Natural killer cell (primary cell): ENCODE results near the gene C10orf71. TPM values are rescaled to one million over a fixed set of nuclear protein-coding genes. Genes with fewer than 3 reads are reported as not detected.
A peak's percentile ranks its signal among the peaks of the same experiment; 100 is the strongest.

Source experiments
- ATAC-seq, 3 donors: fragments of 150-1000 bp in 2 of 3; fragments of 200-7000 bp in 1 of 3; cut with Tn5 transposase; 1 replicate in 1 of 3; 2 replicates in 2 of 3; pipeline ENCODE4 v1.10.0; 2021; ENCODE audit warnings: mild to moderate bottlenecking in 2 of 3, moderate library complexity in 2 of 3
- DNase-seq, 2 donors: peaks; one replicate each; pipeline versions ENCODE4 v3.0.0 to v3.0.0-alpha.2; 2013 to 2021; ENCODE audit warnings: mixed read lengths in 1 of 2
- H3K27ac ChIP-seq: one replicate; pipeline ENCODE4 v1.5.1; 2013; ENCODE audit warnings: mild to moderate bottlenecking, low read length
- H3K27me3 ChIP-seq: one replicate; pipeline ENCODE4 v1.6.1; 2013; ENCODE audit warnings: low read length; ENCODE audit not compliant: control insufficient read depth, insufficient read depth
- H3K36me3 ChIP-seq: one replicate; pipeline ENCODE4 v1.6.1; 2013; ENCODE audit warnings: low read length; ENCODE audit not compliant: control insufficient read depth, insufficient read depth
- H3K4me1 ChIP-seq: one replicate; pipeline ENCODE4 v1.6.1; 2013; ENCODE audit warnings: low read length; ENCODE audit not compliant: control insufficient read depth, insufficient read depth
- H3K4me3 ChIP-seq: one replicate; pipeline ENCODE4 v1.5.1; 2013; ENCODE audit warnings: low read length
- H3K9me3 ChIP-seq: one replicate; pipeline ENCODE4 v1.6.1; 2013; ENCODE audit warnings: low read length; ENCODE audit not compliant: control insufficient read depth, insufficient read depth
- H3K27ac Mint-ChIP-seq, 2 donors: one replicate each; pipeline ENCODE4 v1.8.0; 2022; ENCODE audit warnings: mild to moderate bottlenecking in 2 of 2, mixed read lengths in 2 of 2, moderate library complexity in 1 of 2
- H3K27me3 Mint-ChIP-seq, 2 donors: one replicate each; pipeline ENCODE4 v1.8.0; 2022; ENCODE audit warnings: low read depth in 2 of 2, mixed read lengths in 2 of 2
- H3K36me3 Mint-ChIP-seq: one replicate; pipeline ENCODE4 v1.8.0; 2022; ENCODE audit warnings: mixed read lengths
- H3K4me1 Mint-ChIP-seq, 2 donors: one replicate each; pipeline ENCODE4 v1.8.0; 2022; ENCODE audit warnings: mixed read lengths in 2 of 2
- H3K4me3 Mint-ChIP-seq: one replicate; pipeline ENCODE4 v1.8.0; 2022; ENCODE audit warnings: mild to moderate bottlenecking, moderate library complexity, mixed read lengths
- H3K9me3 Mint-ChIP-seq, 2 donors: one replicate each; pipeline ENCODE4 v1.8.0; 2022; ENCODE audit warnings: mixed read lengths in 2 of 2
- CTCF ChIP-seq: fragments of 200-600 bp; IDR thresholded peaks from one replicate; pipeline ENCODE4 v1.8.0; 2022; ENCODE audit warnings: antibody characterized with exemption
- WGBS: methylation state at CpG from one replicate; pipeline ENCODE4 v1.1.7; 2013; ENCODE audit warnings: missing lambda C conversion rate; ENCODE audit not compliant: insufficient coverage; 5-methylcytosine and 5-hydroxymethylcytosine counted together
- intact Hi-C: fragments of 100-400 bp; cut with micrococcal nuclease; formaldehyde crosslinking; loops from one replicate; pipeline ENCODE4 v1.14.2; 2022
- total RNA-seq, 4 donors: library from RNA; stranded (reverse); fragments of 120-200 nt in 1 of 4; gene quantifications; one replicate each; pipeline versions ENCODE4 v1.2.3 to v1.2.4, GENCODE V29; 2013 to 2022

Gene C10orf71
- total RNA-seq, 3 donors from 2014 or later (not counting 1 experiment from before 2014, with no cell fraction given): not detected

- no peak overlapping the region for H3K27ac ChIP-seq
- no peak overlapping the region for H3K4me3 ChIP-seq
- Mint-ChIP-seq H3K4me1 (no peaks in the 10 kb centered on the region), H3K27ac (no peak overlapping the region), H3K27me3 (peaks cover 0 to 4% of the 10 kb centered on the region in 2 donors), H3K36me3 (no peaks in the 10 kb centered on the region), H3K9me3 (no peaks in the 10 kb centered on the region), H3K4me3 (no peak overlapping the region)
- peaks cover 11% of the 10 kb centered on the region for H3K4me1 ChIP-seq
- no peaks in the 10 kb centered on the region for H3K27me3 ChIP-seq
- H3K36me3 ChIP-seq: no peaks in the 10 kb centered on the region
- DNase-seq: no peak
- H3K9me3 ChIP-seq: no peaks in the 10 kb centered on the region
- whole genome bisulfite sequencing: 87% methylated on average over 8 of the region's 8 CpGs
- no peak for TF ChIP-seq CTCF
- ATAC-seq: no peak
- intact Hi-C loops: no loop called here
Measured at GRCh38 chr10:49361178-49361554, 62.2 kb downstream of the C10orf71 start.

- peaks cover 11% of the 10 kb centered on the region for H3K4me1 ChIP-seq
- Mint-ChIP-seq H3K4me1 (no peaks in the 10 kb centered on the region), H3K4me3 (no peak overlapping the region), H3K27ac (no peak overlapping the region), H3K9me3 (no peaks in the 10 kb centered on the region), H3K27me3 (peaks cover 0 to 4% of the 10 kb centered on the region in 2 donors), H3K36me3 (no peaks in the 10 kb centered on the region)
- WGBS: 86% methylated on average over 11 of the region's 11 CpGs
- intact Hi-C loops: no loop called here
- no peak for ATAC-seq
- H3K36me3 ChIP-seq: no peaks in the 10 kb centered on the region
- DNase-seq: no peak
- H3K27ac ChIP-seq: no peak overlapping the region
- no peak overlapping the region for H3K4me3 ChIP-seq
- TF ChIP-seq CTCF: no peak
- H3K27me3 ChIP-seq: no peaks in the 10 kb centered on the region
- no peaks in the 10 kb centered on the region for H3K9me3 ChIP-seq
Measured at GRCh38 chr10:49361735-49362568, 63.0 kb downstream of the C10orf71 start.

- 89% methylated on average over 10 of the region's 10 CpGs for WGBS
- H3K4me1 Mint-ChIP-seq: no peaks in the 10 kb centered on the region
- TF ChIP-seq CTCF: no peak
- no peak for DNase-seq
- no peak overlapping the region for H3K4me3 Mint-ChIP-seq
- ATAC-seq: no peak
- Histone ChIP-seq H3K4me1 (peaks cover 11% of the 10 kb centered on the region), H3K27me3 (no peaks in the 10 kb centered on the region), H3K27ac (peak overlapping the region; percentile 15), H3K36me3 (no peaks in the 10 kb centered on the region), H3K4me3 (no peak overlapping the region), H3K9me3 (no peaks in the 10 kb centered on the region)
- no peaks in the 10 kb centered on the region for H3K36me3 Mint-ChIP-seq
- intact Hi-C loops: no loop called here
- H3K27ac Mint-ChIP-seq: no peak overlapping the region
- no peaks in the 10 kb centered on the region for H3K9me3 Mint-ChIP-seq
- peaks cover 0 to 4% of the 10 kb centered on the region in 2 donors for H3K27me3 Mint-ChIP-seq
Measured at GRCh38 chr10:49362596-49363260, 63.8 kb downstream of the C10orf71 start.
